Activated T-cell treated with anti-CD3 and anti-CD28 coated beads for 1 hour (primary cell): ENCODE data around the gene FAM184B.

ENCODE experiments used
- DNase-seq: peaks from one replicate; pipeline ENCODE4 v3.0.0-alpha.2; 2020; ENCODE audit warnings: low read depth

FAM184B gene

GRCh38 chr4:17773135-17773698 lies 8.2 kb downstream of the FAM184B start:
- DNase-seq, result no peak

- DNase-seq, result no peak
Measured at GRCh38 chr4:17771284-17771908, 10.0 kb downstream of the FAM184B start.

GRCh38 chr4:17770845-17771244 lies 10.6 kb downstream of the FAM184B start:
- DNase-seq, result no peak

DNA sequence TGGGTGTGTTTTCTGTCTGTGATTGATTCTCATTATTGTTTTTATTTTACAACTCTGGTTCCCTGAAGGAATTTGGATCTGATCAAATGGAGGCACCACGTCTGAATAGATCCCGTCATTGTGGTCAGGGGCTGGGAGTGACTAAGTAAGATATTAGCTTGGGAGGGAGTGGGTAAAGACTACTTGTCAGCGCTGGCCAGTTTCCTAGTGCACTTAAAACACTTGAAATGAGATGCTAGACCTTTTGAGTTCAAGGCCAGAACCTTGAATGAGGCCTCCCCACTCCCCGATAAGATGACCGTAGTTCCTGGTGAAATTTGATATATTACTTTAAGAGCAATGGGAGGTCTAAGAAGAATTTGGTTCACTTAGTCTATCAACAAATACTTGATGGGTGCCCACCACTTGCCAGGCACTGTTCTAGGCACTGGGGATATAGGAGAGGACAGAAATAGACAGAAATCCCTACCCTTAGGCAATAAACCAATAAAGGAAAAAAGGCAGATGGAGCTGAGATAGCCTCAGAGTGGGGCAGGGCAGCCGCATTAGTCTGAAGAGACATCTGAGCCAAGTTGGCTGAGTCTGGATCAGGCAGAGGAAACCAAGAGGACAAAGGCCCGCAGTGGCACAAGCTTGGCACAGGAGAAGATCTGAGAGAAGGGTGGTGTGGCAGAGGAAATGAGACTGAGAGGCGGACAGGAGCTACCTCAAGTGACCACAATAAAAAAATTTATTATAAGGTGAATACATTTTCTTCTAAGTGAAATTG lies 11.8 kb downstream of the FAM184B start:
- DNase-seq, result no peak

GRCh38 chr4:17766826-17767458 lies 14.5 kb downstream of the FAM184B start:
- no peak for DNase-seq

DNA sequence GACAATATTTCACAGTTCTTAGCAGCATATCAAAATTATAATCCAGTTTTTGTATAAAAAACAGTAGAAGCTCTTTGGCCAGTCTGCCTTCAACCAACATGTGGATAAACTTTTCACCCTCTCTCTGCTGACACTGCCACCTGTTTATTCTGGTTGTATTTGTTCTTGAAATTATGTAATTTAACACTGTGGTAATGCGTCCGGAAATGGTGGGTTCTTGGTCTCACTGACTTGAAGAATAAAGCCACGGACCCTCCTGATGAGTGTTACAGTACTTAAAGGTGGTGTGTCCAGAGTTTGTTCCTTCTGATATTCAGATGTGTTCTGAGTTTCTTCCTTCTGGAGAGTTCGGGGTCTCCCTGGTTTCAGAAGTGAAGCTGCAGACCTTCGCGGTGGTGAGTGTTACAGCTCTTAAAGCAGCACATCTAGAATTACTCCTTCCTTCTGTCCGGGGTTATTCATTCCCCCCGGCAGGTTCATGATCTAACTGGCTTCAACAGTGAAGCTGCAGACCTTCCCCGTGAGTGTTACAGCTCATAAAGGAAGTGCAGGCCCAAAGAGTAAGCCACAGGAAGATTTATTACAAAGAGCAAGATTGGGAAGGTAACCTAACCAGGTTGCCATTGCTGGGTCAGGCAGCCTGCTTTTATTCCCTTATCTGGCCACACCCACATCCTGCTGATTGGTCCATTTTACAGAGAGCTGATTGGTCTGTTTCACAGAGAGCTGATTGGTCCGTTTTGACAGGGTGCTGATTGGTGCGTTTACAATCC lies 15.7 kb downstream of the FAM184B start:
- no peak for DNase-seq

GRCh38 chr4:17763931-17764330 lies 17.5 kb downstream of the FAM184B start:
- DNase-seq, result no peak

GRCh38 chr4:17763416-17763815 lies 18.0 kb downstream of the FAM184B start:
- DNase-seq, result no peak

DNA sequence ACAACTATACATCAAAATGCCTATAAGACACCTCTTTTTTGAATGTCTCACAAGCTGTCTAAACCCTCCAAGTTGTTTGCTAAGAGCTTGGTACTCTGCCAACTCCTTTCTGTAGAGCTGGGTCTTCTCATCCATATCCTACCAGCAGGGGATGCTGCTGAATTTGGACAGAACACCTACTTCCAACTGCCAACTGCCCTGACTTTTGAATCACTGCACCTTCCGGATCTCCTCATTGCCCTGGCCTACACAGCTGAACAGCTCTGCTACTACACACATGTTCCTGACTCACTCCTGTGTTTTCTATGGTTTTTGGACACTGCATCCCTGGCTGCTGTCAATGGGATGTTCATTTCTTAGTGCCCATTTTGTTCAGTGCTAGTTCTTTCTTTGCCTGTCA lies 18.7 kb downstream of the FAM184B start:
- DNase-seq, result no peak

DNA sequence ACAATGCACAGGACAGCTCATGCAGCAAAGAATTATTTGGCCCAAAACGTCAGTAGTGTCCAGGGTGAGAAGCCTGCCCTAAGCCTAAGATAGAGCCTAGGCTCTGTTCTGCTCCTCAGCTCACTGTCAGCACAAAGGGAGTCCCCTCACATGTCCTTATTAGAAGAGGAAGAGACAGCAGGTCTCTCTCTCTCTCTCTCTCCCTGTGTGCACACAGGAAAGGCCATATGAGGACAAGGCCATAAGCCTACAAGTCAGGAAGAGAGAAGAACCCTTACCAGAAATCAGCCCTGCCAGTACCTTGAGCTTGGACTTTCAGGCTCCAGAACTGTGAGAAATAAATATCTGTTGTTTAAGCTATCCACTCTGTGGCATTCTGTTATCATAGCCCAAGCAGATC lies 20.4 kb downstream of the FAM184B start:
- DNase-seq, result no peak

DNA sequence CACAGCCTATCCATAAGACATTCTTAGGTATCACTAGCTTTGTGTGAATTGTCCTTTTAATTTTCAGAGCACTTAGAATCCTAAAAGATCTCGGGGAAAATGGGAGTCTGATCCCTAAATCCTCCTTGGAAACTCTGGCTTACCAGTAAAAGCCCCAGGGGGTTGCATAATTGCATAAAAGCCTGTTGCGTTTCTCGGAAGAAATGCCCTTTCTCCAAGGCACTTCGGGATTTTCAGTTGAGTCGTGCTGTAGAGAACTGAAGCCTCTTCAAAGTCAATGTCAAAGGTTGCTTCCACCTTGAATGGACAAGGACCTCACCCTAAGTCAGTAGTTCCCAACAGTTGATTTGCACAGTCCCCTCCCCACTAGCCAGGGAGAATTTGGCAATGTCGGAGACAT lies 20.8 kb downstream of the FAM184B start:
- no peak for DNase-seq

- DNase-seq, result no peak
Measured at GRCh38 chr4:17758485-17758884, 22.9 kb downstream of the FAM184B start.

GRCh38 chr4:17757621-17758020 lies 23.8 kb downstream of the FAM184B start:
- DNase-seq, result no peak

DNA sequence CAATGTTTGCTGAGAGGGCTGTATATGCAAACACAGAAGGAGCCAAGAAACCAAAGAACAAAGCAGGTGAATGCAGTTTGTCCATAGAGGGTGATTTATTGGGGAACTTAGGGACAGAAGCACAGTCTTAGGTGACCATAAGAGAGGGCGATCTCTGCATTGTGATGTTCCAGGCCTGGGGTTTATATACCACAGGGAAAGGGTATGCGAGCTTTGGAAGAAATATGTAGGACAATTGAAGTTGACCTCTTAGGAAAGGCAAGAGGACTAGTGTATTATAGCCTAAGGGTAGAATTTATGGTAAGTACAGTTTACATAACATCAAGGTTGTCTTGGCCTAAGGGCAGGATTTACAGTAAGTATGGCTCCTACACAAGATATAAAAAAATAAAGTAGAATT lies 27.8 kb downstream of the FAM184B start:
- no peak for DNase-seq

GRCh38 chr4:17740702-17741101 lies 40.7 kb downstream of the FAM184B start:
- DNase-seq, result no peak

DNA sequence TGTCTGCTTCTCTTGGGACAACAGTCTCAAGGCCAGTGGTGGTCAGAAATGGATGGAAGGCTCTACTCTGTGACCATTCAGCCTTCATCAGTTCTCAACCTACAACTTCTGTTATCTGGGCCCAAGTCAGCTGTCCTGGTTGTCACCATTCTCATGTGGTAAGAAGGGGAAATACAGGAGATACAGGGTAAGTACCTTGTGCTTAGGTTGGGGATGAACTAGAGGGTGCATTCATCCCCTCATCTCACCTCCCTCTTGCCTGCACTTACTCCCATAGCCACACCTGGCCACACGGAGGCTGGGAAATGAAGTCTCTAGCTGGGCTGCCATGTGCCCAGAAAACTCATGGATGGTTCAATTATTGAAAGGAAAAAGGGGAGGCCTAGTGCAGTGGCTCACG lies 44.9 kb downstream of the FAM184B start:
- DNase-seq, result no peak

- DNase-seq, result no peak
Measured at GRCh38 chr4:17726911-17727310, 54.5 kb downstream of the FAM184B start.

DNA sequence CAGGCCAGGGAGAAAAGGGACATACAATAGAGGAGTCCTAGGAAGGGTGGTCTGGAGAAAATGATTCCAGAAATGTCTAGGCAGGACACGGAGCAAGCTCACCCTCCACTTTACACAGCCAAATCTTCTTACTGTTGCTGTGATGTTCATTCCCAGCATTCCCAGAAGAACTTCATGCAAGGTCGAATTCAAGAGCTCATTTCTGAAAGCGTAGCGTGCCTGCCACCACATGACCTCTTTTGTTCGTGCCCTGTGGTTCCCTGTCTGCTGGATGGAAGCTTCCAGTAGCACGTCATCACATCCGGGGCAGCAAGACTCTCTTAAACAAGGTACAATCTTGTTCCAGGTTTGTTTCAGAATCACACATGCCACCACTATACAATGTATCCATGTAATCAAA lies 57.8 kb downstream of the FAM184B start:
- DNase-seq, result no peak

DNA sequence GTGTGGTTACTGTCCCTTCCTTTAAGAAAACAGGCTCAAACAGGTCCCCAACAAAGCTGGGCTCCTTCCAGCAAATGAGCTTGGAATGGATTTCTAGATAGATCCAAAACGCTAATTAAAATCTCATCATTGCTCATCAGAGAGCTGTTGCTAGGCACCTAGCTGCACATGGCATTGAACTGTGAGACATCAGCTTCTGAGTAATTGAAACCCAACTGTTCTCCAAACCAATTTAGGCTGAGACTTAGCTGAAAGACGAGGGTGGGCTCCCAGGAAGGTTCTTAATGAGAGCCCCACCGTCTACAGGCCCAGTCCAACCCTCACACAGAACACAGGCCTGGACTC lies 59.1 kb downstream of the FAM184B start:
- DNase-seq, result no peak

- DNase-seq, result no peak
Measured at GRCh38 chr4:17721496-17722355, 59.7 kb downstream of the FAM184B start.

GRCh38 chr4:17719106-17719505 lies 62.3 kb downstream of the FAM184B start:
- DNase-seq, result no peak
